ENCODE data around the gene PCGF1. TPM values are rescaled to one million over a fixed set of nuclear protein-coding genes. Genes with fewer than 3 reads are reported as not detected.
"Not testable (repeated sequence)": the region's sequence is repeated elsewhere in the genome, so short reads cannot be mapped to it uniquely, and the experiment has no call there.

PCGF1 gene
- polyA plus RNA-seq, 1 experiment, result 30.6 TPM

DNA sequence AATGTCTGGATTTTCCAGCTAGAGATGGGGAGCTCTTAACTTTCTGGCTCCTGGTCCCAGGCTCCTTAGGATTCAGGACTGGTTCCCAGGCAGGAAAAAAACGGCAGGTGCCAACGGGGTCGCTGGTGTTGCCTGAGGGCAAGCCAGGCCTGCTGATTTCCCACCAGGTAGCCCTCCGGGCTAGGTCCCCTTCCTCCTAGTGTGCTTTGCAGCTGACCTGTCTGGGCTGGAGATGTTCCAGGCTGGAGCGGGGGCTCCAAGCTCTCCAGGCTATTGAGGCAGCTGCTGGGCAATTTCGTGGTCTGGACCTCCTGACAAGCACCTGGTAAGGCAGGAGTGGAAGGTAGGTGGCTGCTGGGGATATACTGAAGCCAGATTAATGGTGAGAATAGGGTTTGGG, 33.0 kb downstream of the PCGF1 start:
- DNase-seq (ENCODE audit: low read depth), result no peak

DNA sequence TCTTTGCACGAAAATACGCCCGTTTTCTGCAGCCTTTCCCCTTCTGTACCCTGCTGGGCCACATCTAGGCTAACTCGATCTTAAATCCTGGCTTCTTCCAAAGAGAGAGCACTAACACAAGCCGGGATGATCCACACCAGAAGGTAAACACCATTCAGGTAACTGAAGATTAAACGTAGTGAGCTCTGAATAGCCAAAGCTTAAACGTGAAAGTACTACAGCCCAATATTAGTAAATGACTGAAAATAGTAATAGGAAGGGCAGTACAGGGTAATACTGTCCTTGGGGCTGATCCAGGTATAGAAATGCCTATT, 34.6 kb downstream of the PCGF1 start:
- POLR2A ChIA-PET, result interaction anchor here (0.9 kb wide), 1 partner anchor 18 kb away, joined by 3 read pairs; the partner anchor contains the start of gene INO80B
- Histone ChIP-seq H3K36me3 (ENCODE audit: control insufficient read depth, insufficient read depth, low read length) (peaks cover 17% of the 10 kb centered on the region), H3K27me3 (ENCODE audit: control insufficient read depth, insufficient read depth, low read length) (no peaks in the 10 kb centered on the region), H3K4me3 (ENCODE audit: low read depth, low read length) (peak overlapping the region; percentile 76)
- DNase-seq (ENCODE audit: low read depth), result no peak
- TF ChIP-seq, protein P1, sequence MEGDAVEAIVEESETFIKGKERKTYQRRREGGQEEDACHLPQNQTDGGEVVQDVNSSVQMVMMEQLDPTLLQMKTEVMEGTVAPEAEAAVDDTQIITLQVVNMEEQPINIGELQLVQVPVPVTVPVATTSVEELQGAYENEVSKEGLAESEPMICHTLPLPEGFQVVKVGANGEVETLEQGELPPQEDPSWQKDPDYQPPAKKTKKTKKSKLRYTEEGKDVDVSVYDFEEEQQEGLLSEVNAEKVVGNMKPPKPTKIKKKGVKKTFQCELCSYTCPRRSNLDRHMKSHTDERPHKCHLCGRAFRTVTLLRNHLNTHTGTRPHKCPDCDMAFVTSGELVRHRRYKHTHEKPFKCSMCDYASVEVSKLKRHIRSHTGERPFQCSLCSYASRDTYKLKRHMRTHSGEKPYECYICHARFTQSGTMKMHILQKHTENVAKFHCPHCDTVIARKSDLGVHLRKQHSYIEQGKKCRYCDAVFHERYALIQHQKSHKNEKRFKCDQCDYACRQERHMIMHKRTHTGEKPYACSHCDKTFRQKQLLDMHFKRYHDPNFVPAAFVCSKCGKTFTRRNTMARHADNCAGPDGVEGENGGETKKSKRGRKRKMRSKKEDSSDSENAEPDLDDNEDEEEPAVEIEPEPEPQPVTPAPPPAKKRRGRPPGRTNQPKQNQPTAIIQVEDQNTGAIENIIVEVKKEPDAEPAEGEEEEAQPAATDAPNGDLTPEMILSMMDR (IDR thresholded peaks at IDR 0.05; ENCODE audit: insufficient read depth, low read depth, low read length), result no peak
- CTCF ChIA-PET, result interaction anchor here (0.8 to 2.7 kb wide), 4 partner anchors 9 to 116 kb away, joined by 3 to 10 read pairs (median 4); partner anchors contain the start of genes CCDC142 and TTC31

More for the DNA sequence above, 33.0 kb downstream of the PCGF1 start:
- H3K4me3 ChIP-seq (ENCODE audit: low read depth, low read length), result no peak overlapping the region
- TF ChIP-seq, protein P1 (IDR thresholded peaks at IDR 0.05; ENCODE audit: insufficient read depth, low read depth, low read length), result no peak
- peaks cover 17% of the 10 kb centered on the region for H3K36me3 ChIP-seq (ENCODE audit: control insufficient read depth, insufficient read depth, low read length)
- CTCF ChIA-PET, result interaction anchor here (1.1 to 2.7 kb wide), 3 partner anchors 8 to 111 kb away, joined by 3 to 10 read pairs (median 3); partner anchors contain the start of genes CCDC142 and TTC31
- POLR2A ChIA-PET, result no interaction called here
- no peaks in the 10 kb centered on the region for H3K27me3 ChIP-seq (ENCODE audit: control insufficient read depth, insufficient read depth, low read length)

DNA sequence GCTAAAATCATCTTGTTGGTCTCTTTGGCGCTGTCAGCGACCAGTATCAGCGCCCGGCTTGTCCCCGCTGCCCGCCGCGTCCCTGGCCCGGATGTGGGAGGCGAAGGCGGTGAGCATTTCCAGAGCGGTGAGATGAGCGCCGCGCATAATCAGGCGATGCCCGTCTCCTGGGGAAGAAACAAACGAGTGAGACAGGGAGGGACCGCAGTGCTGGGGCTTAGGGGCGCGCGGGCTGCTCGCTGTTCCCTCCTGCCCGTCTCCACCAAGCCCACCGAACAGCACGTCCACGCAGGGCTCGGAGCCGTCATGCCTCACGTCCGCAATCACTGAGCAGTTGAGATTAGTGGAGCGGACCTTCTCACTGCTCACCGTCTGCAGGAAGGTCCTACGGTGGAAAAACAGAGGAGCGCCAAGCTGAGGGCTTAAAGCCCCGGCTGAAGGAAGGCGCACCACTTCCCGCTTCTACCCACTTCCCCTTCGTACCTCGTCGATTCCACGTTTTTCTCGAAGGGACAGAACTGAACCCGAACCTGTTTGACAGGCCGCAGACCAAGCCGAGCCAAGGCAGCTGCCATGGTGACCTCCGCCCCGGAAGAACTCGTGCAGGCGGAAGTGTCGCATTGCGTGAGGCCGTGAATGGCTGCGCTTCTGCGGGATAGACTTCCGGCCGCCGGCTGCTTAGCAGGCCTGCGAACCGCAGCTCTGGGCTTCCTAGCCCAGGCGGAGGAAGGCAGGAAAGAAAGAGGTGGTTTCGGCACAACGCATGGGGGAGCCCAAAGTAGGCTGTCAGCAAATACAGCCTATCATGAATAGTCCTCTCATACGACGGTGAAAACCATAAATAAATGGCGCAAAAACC, 35.2 kb downstream of the PCGF1 start, which contains the start of gene MRPL53:
Gene MRPL53 (minus strand): TSS at position 595 of the 859 bp plus-strand sequence. CDS start 20 bp downstream, at position 575.
- ChIA-PET POLR2A (interaction anchor here (0.9 kb wide), 1 partner anchor 17 kb away, joined by 3 read pairs; the partner anchor contains the start of gene INO80B), CTCF (interaction anchor here (1.1 to 2.7 kb wide), 3 partner anchors 10 to 115 kb away, joined by 4 to 10 read pairs (median 5); partner anchors contain the start of genes CCDC142 and TTC31)
- Histone ChIP-seq H3K36me3 (ENCODE audit: control insufficient read depth, insufficient read depth, low read length) (peaks cover 13% of the 10 kb centered on the region), H3K27me3 (ENCODE audit: control insufficient read depth, insufficient read depth, low read length) (no peaks in the 10 kb centered on the region), H3K4me3 (ENCODE audit: low read depth, low read length) (peak within 1 kb of the TSS; percentile 76)
- TF ChIP-seq, protein P1 (IDR thresholded peaks at IDR 0.05; ENCODE audit: insufficient read depth, low read depth, low read length), result no peak
- peak; percentile 49 for DNase-seq (ENCODE audit: low read depth)

DNA sequence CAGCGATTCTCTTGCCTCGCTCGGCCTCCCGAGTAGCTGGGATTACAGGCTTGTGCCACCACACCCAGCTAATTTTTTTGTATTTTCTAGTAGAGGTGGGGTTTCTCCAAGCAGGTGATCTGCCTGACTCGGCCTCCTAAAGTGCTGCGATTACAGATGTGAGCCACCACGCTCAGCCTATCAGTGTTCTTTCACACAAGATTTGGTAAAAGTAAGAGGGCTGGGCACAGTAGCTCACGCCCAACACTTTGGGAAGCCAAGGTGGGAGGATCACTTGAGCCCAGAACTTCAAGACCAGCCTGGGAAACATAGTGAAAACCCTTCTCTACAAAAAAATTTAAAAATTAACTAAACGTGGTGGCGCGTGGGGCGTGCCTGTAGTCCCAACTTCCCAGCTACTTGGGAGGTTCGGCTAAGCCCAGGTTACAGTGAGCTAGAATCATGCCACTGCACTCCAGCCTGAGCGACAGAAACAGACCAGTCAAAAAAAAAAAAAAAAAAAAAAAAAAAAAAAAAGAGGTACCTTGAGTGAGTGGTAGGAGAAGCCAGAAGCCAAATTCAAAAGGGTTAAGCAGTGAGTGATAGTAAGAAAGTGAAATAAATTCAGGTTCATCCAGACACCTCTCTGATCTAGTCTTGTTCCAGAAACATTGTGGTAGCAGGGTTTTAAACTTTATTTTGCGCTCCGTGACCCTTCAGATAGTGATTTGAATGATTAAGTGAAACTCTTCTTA, 36.0 kb downstream of the PCGF1 start:
- TF ChIP-seq, protein P1 (IDR thresholded peaks at IDR 0.05; ENCODE audit: insufficient read depth, low read depth, low read length), result no peak
- Histone ChIP-seq H3K36me3 (ENCODE audit: control insufficient read depth, insufficient read depth, low read length) (peaks cover 13% of the 10 kb centered on the region), H3K27me3 (ENCODE audit: control insufficient read depth, insufficient read depth, low read length) (no peaks in the 10 kb centered on the region), H3K4me3 (ENCODE audit: low read depth, low read length) (peak overlapping the region; percentile 76)
- ChIA-PET CTCF (interaction anchor here (1.6 kb wide), 1 partner anchor 116 kb away, joined by 5 read pairs; no protein-coding TSS in a partner anchor), POLR2A (no interaction called here)
- DNase-seq (ENCODE audit: low read depth), result no peak

DNA sequence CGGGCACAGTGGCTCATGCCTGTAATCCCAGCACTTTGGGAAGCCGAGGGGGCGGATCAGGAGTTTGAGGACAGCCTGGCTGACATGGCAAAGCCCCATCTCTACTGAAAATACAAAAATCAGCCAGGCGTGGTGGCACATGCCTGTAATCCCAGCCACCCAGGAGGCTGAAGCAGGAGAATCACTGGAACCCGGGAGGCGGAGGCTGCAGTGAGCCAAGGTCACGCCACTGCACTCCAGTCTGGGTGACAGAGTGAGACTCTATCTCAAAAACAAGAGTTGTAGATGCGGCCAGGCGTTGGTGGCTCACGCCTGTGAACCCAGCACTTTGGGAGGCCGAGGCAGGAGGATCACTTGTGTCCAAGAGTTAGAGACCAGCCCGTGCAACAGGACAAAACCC, 36.8 kb downstream of the PCGF1 start:
- H3K27me3 ChIP-seq (ENCODE audit: control insufficient read depth, insufficient read depth, low read length); POLR2A ChIA-PET; DNase-seq (ENCODE audit: low read depth); CTCF ChIA-PET; H3K4me3 ChIP-seq (ENCODE audit: low read depth, low read length): not testable (repeated sequence)
- peaks cover 13% of the 10 kb centered on the region for H3K36me3 ChIP-seq (ENCODE audit: control insufficient read depth, insufficient read depth, low read length)

Measured in BJ (cell line).